ENCODE results near the gene AMPD3. TPM values are rescaled to one million over a fixed set of nuclear protein-coding genes. Genes with fewer than 3 reads are reported as not detected.

The AMPD3 gene
- total RNA-seq, 1 experiment from 2014 or later: 5.9 TPM

DNA sequence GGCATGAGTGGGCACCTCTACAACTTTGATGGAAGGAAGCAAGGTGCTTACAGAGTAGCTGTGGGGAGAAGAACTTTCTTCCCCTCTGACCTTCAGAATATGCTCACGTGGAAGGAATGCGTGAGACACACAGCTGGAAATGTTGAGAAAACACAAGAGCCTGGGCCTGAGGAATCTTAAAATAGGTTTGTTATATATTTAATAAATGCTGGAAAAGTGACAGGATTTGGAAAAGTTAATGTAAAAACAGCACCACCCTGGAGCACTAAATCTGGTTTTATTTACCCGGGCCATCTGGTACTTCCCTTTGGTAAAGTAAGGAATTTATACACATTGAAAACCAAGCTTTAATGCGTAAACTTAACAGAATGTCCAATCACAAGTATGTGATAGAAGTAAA lies 14.0 kb upstream of the AMPD3 start:
- TF ChIP-seq, protein P1, sequence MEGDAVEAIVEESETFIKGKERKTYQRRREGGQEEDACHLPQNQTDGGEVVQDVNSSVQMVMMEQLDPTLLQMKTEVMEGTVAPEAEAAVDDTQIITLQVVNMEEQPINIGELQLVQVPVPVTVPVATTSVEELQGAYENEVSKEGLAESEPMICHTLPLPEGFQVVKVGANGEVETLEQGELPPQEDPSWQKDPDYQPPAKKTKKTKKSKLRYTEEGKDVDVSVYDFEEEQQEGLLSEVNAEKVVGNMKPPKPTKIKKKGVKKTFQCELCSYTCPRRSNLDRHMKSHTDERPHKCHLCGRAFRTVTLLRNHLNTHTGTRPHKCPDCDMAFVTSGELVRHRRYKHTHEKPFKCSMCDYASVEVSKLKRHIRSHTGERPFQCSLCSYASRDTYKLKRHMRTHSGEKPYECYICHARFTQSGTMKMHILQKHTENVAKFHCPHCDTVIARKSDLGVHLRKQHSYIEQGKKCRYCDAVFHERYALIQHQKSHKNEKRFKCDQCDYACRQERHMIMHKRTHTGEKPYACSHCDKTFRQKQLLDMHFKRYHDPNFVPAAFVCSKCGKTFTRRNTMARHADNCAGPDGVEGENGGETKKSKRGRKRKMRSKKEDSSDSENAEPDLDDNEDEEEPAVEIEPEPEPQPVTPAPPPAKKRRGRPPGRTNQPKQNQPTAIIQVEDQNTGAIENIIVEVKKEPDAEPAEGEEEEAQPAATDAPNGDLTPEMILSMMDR (conservative IDR thresholded peaks at IDR 0.05): no peak
- no CpG with 5 or more reads among the region's 4 CpGs for WGBS (ENCODE audit: extremely low coverage, insufficient read length, low lambda C conversion rate)
- H2AK5ac ChIP-seq (ENCODE audit: insufficient read length, low read length): no peak overlapping the region
- H3K27ac ChIP-seq (ENCODE audit: insufficient read length, low read depth, low read length): no peak overlapping the region
- no peak overlapping the region for H3K14ac ChIP-seq (ENCODE audit: insufficient read depth, low read length)
- no peak overlapping the region for H2BK20ac ChIP-seq (ENCODE audit: low read depth, low read length, poor library complexity, severe bottlenecking)
- no peak overlapping the region for H4K91ac ChIP-seq (ENCODE audit: insufficient read length, low read depth, low read length)
- H3K4me3 Mint-ChIP-seq: no peak overlapping the region
- no peaks in the 10 kb centered on the region for H3K79me1 ChIP-seq (ENCODE audit: insufficient read depth, low read depth, low read length, poor library complexity, severe bottlenecking)
- no peak overlapping the region for H3K27ac Mint-ChIP-seq
- no peaks in the 10 kb centered on the region for H3K27me3 ChIP-seq (ENCODE audit: insufficient read depth, low read length)
- H2AFZ ChIP-seq (ENCODE audit: low read length): no peak overlapping the region
- H2BK5ac ChIP-seq (ENCODE audit: insufficient read length, low read length): no peak overlapping the region
- H3K23ac ChIP-seq (ENCODE audit: insufficient read length, low read depth, low read length): no peak overlapping the region
- H3K9me3 ChIP-seq (ENCODE audit: control insufficient read depth, low read depth, low read length): no peaks in the 10 kb centered on the region
- no peak overlapping the region for H3K4ac ChIP-seq (ENCODE audit: low read depth, low read length)
- H3K36me3 Mint-ChIP-seq (ENCODE audit: insufficient read depth in 1 of 3, low read depth in 3 of 3): no peaks in the 10 kb centered on the region
- H2BK12ac ChIP-seq (ENCODE audit: insufficient read length, low read depth, low read length): no peak overlapping the region
- no peak overlapping the region for H3K56ac ChIP-seq (ENCODE audit: insufficient read length, low read depth, low read length)
- no peaks in the 10 kb centered on the region for H3K9me3 Mint-ChIP-seq
- H3K79me2 ChIP-seq (ENCODE audit: insufficient read depth, low read length): no peaks in the 10 kb centered on the region
- H3T11ph ChIP-seq (ENCODE audit: low read length): no peak overlapping the region
- peaks cover 3% of the 10 kb centered on the region; the same call in 1 of the 2 replicates for H3K27me3 Mint-ChIP-seq (ENCODE audit: low read depth)
- no peak overlapping the region for H4K5ac ChIP-seq (ENCODE audit: insufficient read length, low read depth, low read length)
- H3K23me2 ChIP-seq (ENCODE audit: insufficient read length, low read depth, low read length, poor library complexity, severe bottlenecking): no peaks in the 10 kb centered on the region
- no peaks in the 10 kb centered on the region for H4K20me1 ChIP-seq (ENCODE audit: control insufficient read depth, insufficient read depth, insufficient read length)
- H3K9ac ChIP-seq (ENCODE audit: extremely low read depth, insufficient read length, low read length): no peak overlapping the region
- H2BK15ac ChIP-seq (ENCODE audit: low read depth, low read length): no peak overlapping the region
- H3K18ac ChIP-seq (ENCODE audit: insufficient read length, low read depth, low read length): no peak overlapping the region
- H2BK120ac ChIP-seq (ENCODE audit: low read depth, low read length, poor library complexity, severe bottlenecking): no peak overlapping the region
- no peak overlapping the region for H3K4me2 ChIP-seq (ENCODE audit: insufficient read depth, insufficient read length, low read length)
- no peak for DNase-seq
- H3K4me1 Mint-ChIP-seq: peaks cover 0 to 6% of the 10 kb centered on the region in 2 experiments; a peak in 1 of 4 replicates
- H3K4me1 ChIP-seq (ENCODE audit: insufficient read depth, low read length): no peaks in the 10 kb centered on the region; the same call in 1 of the 2 replicates
- no peak overlapping the region for H4K8ac ChIP-seq (replicated peaks; ENCODE audit: insufficient read length, low read depth, low read length)
